ENCODE results near the gene PRSS33. TPM values are rescaled to one million over a fixed set of nuclear protein-coding genes. Genes with fewer than 3 reads are reported as not detected.

The PRSS33 gene
- total RNA-seq, 1 donor from 2014 or later: not detected

- TF ChIP-seq, protein P1, sequence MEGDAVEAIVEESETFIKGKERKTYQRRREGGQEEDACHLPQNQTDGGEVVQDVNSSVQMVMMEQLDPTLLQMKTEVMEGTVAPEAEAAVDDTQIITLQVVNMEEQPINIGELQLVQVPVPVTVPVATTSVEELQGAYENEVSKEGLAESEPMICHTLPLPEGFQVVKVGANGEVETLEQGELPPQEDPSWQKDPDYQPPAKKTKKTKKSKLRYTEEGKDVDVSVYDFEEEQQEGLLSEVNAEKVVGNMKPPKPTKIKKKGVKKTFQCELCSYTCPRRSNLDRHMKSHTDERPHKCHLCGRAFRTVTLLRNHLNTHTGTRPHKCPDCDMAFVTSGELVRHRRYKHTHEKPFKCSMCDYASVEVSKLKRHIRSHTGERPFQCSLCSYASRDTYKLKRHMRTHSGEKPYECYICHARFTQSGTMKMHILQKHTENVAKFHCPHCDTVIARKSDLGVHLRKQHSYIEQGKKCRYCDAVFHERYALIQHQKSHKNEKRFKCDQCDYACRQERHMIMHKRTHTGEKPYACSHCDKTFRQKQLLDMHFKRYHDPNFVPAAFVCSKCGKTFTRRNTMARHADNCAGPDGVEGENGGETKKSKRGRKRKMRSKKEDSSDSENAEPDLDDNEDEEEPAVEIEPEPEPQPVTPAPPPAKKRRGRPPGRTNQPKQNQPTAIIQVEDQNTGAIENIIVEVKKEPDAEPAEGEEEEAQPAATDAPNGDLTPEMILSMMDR (IDR thresholded peaks at IDR 0.05; ENCODE audit: borderline replicate concordance): no peak
- peaks cover 1% of the 10 kb centered on the region for H3K4me1 ChIP-seq
- peaks cover 3% of the 10 kb centered on the region for H3K27me3 ChIP-seq (ENCODE audit: low read depth)
- no peak overlapping the region for H3K4me3 ChIP-seq
- DNase-seq: no peak
- H3K9me3 ChIP-seq (replicated peaks): no peaks in the 10 kb centered on the region
- H3K36me3 ChIP-seq: no peaks in the 10 kb centered on the region
- no peak overlapping the region for H3K27ac ChIP-seq (replicated peaks)
- intact Hi-C loops (cut with micrococcal nuclease): no loop called here
Measured at GRCh38 chr16:2745961-2746360, 41.4 kb downstream of the PRSS33 start.

DNA sequence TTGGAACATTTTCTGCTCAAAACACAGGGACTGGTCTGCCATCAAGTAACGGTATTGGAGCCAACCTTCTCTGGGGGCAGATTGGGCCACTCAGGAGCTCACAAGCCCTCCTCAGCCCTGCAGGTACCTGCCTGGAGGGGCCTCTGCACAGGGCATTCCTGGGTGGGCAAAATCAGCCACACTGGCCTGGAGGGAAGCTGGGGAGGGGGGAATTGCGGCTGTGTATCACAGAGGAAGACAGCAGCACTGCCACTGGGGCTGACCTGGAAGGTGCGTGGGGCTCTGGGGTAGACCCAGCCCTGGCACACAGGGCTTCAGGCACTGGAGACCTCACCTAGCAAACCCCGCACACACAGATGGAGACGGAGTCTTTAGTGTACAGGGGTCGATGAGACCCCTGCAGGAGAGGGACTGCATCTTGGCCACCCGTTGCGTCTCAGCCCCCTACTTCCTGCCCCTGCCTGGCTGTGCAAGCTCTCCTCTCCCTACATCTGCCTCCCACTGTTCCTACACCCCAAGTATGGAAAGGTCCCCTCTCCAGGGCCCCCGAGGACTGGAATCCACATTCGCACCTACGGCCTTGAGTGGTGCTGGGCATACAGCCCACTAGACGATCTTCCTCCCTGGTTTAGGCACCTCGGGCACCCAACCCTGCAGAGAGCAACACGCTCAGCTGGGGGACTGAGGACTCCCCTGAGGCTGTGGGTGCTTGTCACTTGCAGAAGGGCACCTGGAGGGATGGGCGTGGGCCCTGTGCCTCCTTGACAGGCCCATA is 42.1 kb downstream of the PRSS33 start:
- no peaks in the 10 kb centered on the region for H3K36me3 ChIP-seq
- no peaks in the 10 kb centered on the region for H3K9me3 ChIP-seq (replicated peaks)
- no peak for DNase-seq
- no peak overlapping the region for H3K4me3 ChIP-seq
- H3K27me3 ChIP-seq (ENCODE audit: low read depth): peaks cover 9% of the 10 kb centered on the region
- H3K27ac ChIP-seq (replicated peaks): no peak overlapping the region
- TF ChIP-seq, protein P1 (IDR thresholded peaks at IDR 0.05; ENCODE audit: borderline replicate concordance): no peak
- intact Hi-C loops (cut with micrococcal nuclease): no loop called here
- no peaks in the 10 kb centered on the region for H3K4me1 ChIP-seq

DNA sequence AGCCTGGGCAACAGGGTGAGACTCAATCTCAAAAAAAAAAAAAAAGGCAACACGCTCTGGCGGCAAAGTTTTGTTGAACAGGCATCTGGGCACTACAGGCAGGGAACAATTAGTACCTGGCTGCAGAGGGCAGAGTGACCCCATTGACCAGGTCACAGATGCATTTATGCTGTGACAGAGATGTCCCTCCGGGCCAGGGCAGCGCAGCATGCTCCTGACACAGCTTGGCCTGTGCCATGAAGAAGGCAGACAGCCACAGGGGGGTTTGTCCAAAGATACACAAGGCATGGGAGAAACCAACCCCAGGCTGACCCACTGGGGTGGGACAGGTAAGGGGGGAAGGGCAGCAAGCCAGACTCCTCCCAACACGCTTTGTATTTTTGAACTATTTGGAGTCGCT is 42.6 kb downstream of the PRSS33 start:
- DNase-seq: no peak
- TF ChIP-seq, protein P1 (IDR thresholded peaks at IDR 0.05; ENCODE audit: borderline replicate concordance): no peak
- Histone ChIP-seq H3K27me3 (ENCODE audit: low read depth) (peaks cover 15% of the 10 kb centered on the region), H3K4me1 (no peaks in the 10 kb centered on the region), H3K36me3 (no peaks in the 10 kb centered on the region), H3K4me3 (no peak overlapping the region), H3K27ac (replicated peaks) (no peak overlapping the region), H3K9me3 (replicated peaks) (no peaks in the 10 kb centered on the region)
- intact Hi-C loops (cut with micrococcal nuclease): no loop called here

DNA sequence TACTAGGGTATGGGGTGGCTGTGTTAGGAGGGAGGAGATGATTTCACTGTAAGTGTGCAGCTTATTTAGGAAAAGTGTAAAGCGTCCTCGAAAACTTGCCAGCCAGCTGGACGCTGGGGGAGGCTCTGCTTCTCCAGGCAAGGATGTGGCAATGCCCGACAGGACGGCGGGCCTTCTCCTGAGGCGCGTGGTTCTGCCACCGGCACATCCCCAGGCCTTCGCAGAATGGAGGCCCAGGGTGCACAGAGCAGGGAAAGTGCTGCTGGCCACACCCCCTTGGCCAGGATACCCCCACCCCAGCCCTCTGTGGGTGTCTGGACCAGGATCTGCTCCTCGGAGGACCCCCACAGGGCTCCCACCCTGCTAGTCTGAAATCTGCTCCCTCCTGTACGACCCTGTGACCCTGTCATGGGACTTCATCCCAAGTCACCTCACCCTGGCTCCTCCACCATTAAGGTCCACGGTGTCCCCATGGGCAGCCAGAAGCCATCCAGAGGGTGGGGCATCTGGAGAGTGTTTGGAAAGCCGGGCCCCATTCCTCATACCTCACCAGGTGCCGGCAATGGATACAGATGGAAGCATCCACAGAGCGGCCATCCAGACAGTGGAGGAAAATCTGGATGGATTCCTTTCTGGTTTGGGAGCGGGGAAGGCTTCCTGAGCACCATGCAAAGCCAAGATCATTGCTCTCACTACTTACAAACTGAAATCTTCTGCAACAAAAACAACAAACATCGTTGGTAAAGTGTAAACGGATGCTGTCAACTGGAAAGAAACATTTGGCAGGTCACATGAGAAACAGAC is 44.2 kb downstream of the PRSS33 start:
- Histone ChIP-seq H3K4me3 (no peak overlapping the region), H3K27me3 (ENCODE audit: low read depth) (peaks cover 29% of the 10 kb centered on the region), H3K4me1 (no peaks in the 10 kb centered on the region), H3K9me3 (replicated peaks) (no peaks in the 10 kb centered on the region), H3K36me3 (no peaks in the 10 kb centered on the region), H3K27ac (replicated peaks) (no peak overlapping the region)
- TF ChIP-seq, protein P1 (IDR thresholded peaks at IDR 0.05; ENCODE audit: borderline replicate concordance): no peak
- DNase-seq: no peak
- intact Hi-C loops (cut with micrococcal nuclease): no loop called here

GRCh38 chr16:2742323-2743006 is 44.9 kb downstream of the PRSS33 start:
- H3K27ac ChIP-seq (replicated peaks): no peak overlapping the region
- no peaks in the 10 kb centered on the region for H3K4me1 ChIP-seq
- TF ChIP-seq, protein P1 (IDR thresholded peaks at IDR 0.05; ENCODE audit: borderline replicate concordance): no peak
- no peak overlapping the region for H3K4me3 ChIP-seq
- H3K36me3 ChIP-seq: no peaks in the 10 kb centered on the region
- H3K27me3 ChIP-seq (ENCODE audit: low read depth): peaks cover 37% of the 10 kb centered on the region
- intact Hi-C loops (cut with micrococcal nuclease): no loop called here
- DNase-seq: no peak
- no peaks in the 10 kb centered on the region for H3K9me3 ChIP-seq (replicated peaks)

All from left ventricle myocardium inferior (tissue), 1 donor.